GDM1 (cell line): ENCODE data around the gene CTAG1A.
"Not testable (repeated sequence)": the region's sequence is repeated elsewhere in the genome, so short reads cannot be mapped to it uniquely, and the experiment has no call there.

Source experiments
- DNase-seq: peaks from one replicate; lab custom pipeline; 2025; lab: John Stamatoyannopoulos, UW

Gene CTAG1A

DNA sequence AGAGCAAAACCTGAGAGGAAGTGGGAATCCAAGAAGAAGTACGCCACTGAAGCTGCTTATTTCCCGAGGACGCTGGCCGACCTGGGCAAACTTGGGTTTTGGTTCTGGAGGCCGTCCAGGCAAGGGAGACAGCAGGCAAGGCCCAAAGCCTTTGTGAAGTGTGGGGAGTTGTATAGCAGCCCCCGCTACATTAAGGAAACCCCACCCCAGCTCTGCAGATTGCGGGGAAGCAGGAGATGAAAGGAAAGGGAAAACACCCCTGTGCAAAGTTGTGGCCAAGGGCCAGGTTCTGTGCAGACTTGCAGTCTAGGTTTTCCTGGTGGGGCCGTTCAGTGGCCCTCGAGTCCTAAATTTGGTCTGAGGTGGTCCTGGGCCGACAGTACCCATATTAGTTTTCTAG is 11.9 kb upstream of the CTAG1A start:
- not testable (repeated sequence) for DNase-seq

DNA sequence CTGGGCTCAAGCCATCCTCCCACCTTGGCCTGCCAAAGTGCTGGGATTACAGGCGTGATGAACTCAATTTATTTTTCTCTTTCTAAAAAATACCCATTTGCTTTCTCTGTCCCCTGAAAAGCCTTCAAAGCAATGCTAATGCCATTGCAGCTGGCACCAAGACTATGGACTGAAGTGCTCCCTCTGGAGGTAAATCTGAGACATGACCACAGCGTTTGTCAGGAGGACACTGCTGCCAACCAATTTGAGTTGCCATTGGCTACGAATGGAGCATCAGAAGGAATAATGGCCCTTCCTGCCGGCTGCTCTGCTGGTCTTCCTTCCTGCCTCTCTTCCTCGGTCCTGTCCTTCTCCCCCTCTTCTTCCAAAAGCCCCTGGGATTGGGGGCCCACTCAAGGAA is 9.9 kb upstream of the CTAG1A start:
- not testable (repeated sequence) for DNase-seq

DNA sequence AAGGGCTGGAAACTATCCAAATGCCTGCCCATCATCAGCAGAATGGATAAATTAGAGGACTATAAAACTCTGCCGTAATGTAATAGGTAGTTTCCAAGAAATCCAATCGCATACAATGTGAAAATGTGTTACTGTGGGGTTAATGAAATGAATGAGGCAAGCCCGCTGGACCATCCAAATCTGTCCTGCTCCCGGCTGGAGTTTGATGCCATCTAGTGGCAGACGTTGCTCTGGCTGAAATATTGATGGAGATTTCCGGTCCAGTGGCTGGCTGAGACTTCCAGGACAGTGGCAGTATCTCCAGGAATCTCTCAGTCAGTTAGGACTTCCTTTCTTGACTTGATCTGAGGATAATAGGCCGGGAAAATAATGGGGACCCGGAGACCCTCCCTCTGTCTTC is 1.9 kb upstream of the CTAG1A start:
- not testable (repeated sequence) for DNase-seq

DNA sequence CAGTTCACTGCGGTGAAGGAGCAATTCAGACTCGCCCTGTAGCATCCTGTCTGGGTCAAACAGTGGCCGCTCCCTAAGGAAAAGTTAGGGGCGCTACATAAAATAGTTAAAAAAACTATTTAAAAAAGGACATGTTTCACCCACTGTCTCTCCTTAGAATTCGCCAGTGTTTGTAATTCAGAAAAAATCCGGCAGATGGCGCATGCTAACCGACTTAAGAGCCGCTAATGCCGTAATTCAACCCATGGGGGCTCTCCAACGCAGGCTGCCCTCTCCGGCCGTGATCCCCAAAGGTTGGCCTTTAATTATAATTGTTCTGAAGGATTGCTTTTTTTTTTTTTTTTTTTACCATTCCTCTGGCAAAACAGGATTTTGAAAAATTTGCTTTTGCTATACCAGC is 5.5 kb downstream of the CTAG1A start:
- DNase-seq: not testable (repeated sequence)

DNA sequence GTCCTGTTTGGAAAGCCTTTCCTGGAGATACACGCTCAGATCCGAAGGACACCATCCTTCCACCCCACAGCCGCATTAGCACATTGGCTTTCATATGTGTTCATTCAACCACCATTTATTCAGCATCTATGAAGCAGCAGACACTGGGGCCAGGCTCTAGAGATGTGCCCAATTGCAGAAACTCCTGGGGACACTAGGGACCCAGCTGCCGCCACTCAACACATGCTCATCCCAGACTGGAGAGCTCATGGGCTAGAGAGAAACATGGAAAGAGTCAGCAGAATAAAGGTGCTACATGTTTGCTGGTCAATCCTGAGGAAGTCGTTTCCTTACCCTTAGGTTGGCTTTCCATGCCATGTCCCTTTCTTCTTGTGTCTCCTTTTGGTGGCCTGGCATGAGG is 7.6 kb downstream of the CTAG1A start:
- DNase-seq: no peak

DNA sequence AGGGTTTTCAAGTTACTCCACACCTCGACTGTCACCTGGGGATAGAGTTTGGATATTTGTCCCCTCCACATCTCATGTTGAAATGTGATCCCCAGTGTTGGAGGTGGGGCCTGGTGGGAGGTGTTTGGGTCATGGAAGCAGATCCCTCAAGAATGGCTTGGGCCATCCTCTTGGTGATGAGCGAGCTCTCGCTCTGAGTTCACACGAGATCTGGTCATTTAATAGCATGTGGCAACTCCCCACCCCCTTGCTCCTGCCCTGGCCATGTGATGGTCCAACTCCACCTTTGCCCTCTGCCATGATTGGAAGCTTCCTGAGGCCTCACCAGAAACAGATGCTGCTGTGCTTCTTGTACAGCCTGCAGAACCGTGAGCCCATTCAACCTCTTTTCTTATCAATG is 8.3 kb downstream of the CTAG1A start:
- no peak for DNase-seq

DNA sequence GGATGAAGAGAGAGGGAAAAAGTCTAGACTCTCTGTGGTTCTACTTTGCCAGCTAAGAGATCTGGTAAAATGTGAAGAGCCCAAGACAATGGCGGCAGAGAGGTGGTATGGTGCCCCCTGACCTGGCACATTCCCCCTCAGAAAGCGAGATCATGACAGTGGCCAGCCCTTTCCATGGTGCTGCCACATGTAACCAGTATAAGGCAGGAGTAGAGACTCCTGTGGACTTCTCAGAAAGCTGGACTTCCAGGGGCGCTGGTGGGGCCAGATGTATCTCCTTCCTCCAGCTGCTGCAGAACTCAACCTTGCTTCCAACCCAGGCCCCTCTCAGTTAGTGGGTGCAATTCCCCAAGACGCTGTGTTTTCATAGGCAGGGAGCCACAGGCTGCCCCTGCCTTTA is 9.6 kb downstream of the CTAG1A start:
- DNase-seq: no peak

DNA sequence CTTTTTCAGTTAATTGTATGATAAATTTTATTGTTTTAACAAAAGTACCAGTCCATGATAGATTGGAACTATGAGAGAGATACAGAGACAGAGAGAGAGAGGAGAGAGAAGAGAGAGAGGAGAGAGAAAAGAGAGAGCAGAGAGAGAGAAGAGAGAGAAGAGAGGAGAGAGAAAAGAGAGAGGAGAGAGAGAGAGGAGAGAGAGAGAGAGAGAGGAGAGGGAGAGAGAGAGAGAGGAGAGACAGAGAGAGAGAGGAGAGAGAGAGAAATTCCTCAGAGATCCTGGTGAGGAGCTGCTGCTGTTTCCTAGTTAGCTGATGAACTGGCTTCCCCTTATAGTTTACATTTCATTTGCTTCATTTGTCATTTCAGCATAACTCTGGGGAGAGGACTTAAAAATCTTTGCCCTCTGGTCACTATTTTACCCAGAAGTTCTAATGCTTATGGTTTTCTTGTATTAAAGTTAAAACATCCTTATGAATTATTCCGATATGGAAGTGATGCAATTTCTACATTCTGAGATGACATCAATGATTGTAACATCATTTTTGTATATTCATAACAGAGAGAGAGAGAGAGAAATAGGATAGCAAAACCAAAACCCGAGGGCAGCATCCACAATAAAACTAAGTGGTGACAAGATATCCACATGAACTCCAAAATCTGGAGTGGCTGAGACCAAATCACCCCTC is 10.8 kb downstream of the CTAG1A start:
- no peak for DNase-seq

DNA sequence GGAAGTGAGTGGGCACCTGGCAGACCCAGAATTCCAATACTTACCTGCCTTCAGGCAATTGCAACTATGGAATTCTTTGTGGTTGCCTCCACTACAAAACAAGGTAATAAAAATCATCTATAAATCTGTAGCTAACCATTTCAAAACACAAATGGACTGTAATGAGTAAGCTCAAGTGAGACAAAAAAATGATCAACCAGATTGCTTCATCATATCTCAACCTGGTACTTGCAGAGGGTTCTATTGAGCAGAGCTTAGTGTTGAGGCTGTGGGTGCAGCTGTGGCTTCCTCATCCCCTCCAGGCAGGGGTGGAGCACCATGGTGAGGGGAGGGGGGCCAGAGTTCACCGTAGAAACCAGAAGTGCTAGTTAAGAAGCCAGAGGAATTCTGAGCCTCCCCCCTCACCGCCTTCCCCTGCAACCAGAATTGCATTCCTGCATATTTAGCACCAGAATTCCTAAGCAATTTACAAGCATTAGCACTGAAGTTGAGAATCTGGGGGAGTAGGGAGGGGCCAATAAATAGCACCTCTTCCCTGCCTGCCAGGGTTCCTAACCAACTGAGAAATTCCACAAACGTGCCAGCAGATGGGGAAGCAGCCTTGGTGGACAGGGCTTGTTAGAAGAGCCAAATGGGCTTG is 11.5 kb downstream of the CTAG1A start:
- peak; percentile 50 for DNase-seq

DNA sequence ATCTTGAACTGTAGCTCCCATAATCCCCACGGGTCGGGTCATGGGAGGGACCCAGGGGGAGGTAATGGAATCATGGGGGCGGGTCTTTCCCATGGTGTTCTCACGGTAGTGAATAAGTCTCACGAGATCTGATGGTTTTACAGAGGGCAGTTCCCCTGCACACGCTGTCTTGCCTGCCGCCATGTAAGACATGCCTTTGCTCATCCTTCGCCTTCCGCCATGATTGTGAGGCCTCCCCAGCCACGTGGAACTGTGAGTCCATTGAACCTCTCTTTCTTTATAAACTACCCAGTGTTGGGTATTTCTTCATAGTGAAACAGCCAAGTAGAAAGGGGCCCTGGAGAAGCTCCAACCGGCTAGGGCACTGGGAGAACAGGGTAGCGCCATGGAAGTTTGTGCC is 12.3 kb downstream of the CTAG1A start:
- DNase-seq: no peak

DNA sequence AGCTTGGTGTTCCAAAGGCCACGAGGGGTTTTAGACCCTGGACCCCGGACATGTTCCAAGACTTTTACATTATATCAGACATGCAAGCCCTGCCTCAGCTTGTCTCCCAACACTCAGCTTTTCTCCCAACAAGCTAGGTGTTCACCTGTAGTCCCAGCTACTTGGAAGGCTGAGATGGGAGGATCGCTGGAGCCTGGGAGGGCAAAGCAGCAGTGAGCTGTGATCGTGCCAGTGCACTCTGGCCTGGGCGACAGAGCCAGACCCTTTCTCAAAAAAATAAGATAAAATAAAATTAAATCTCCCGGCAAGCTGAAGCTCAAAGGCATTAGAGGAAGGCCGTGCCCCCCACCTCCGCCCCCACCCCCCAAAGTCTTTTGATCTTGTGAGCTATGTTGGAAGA is 13.7 kb downstream of the CTAG1A start:
- DNase-seq: no peak

DNA sequence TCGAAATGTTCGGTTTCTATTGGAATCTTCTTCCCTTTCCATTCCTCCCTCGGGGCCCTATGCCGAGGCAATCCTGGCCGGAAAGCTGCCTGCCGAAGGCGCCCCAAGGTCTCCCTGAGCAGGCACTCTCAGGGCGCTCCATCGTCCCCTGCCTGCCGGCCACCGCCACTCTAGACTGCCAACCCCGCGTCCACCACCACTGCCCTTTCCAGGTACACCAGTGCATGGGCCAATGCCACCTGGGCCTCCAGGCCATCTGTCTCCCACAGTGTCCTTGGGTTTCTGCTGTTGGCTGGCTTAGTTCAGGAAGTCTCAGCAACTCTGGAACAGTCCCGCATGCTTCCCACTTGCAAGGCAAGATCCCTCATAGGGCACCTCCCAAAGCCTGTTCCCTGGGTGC is 14.6 kb downstream of the CTAG1A start:
- DNase-seq: no peak

DNA sequence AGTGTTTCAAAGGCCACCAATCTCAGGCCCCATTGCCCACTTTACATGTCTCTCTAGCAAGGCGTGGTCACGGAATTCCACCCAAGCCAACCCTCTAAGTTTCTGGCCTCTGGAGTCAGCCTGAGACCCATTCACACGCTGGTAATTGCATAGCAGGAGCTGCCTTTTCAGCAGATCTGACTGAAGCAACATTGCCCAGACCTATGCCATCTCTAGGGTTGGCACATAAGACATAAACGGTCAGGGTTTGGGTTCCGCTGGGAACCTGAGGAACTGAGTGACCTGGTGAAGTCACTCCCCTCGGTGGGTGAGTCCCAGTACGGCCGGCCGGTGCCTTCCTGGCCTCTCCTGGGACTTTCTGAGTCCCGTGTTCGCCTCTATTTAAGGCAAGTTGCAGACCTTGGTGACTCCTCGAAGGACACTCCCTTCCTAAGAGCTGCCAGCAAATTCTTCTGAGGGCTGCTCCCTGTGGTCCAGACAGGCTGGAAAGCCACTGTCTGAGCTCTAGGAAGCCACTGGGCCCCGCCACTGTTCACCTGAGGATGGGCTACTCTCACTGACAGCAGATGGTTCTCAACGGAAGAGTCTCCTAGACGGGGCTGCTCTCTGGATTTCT is 15.9 kb downstream of the CTAG1A start:
- DNase-seq: no peak

DNA sequence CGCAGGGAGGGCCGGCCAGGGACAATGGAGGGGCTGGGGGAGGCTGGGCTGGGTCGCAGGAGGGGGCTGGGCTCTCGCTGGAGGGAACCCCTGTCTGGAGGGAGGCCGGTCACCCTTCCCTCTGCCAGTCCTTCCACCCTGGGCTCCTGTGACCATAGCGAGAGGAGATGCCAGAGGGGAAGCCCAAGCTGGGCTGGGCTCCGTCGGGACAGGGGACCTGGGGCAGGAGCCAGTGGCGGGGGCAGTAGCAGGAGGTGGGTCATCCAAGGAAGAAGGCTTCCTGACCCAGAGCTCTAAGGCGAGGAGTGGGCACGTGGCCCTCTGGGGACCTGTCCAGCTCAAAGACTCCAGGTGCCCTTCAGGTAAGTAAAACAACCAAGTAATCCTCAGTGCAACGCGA is 17.3 kb downstream of the CTAG1A start:
- DNase-seq: no peak

DNA sequence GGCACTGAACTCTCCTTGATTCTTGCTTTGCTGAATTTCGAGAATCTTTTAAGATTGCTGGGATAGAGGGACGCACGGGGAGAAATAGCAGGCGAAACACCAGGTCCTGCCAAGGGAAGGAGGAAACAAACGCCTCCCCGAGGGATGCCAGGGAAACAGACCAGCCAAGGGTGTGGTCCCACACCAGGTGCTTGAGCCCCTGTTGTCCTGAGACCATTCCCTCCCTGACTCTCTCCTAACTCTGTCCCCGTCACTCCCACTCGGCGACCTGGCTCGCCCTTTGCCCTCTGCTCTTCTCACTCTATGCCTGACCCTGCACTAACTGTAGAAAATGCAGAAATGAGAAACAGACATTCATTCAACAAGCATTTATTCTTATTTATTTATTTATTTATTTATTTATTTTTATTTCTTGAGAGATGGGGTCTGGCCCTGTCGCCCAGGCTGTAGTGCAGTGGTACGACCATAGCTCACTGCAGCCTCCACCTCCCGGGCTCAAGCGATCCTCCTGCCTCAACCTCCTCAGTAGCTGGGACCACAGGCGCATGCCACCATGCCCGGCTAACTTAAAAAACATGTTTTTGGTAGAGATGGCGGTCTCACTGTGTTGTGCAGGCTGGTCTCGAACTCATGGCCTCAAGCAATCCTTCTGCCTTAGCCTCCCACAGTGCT is 18.0 kb downstream of the CTAG1A start:
- no peak for DNase-seq

DNA sequence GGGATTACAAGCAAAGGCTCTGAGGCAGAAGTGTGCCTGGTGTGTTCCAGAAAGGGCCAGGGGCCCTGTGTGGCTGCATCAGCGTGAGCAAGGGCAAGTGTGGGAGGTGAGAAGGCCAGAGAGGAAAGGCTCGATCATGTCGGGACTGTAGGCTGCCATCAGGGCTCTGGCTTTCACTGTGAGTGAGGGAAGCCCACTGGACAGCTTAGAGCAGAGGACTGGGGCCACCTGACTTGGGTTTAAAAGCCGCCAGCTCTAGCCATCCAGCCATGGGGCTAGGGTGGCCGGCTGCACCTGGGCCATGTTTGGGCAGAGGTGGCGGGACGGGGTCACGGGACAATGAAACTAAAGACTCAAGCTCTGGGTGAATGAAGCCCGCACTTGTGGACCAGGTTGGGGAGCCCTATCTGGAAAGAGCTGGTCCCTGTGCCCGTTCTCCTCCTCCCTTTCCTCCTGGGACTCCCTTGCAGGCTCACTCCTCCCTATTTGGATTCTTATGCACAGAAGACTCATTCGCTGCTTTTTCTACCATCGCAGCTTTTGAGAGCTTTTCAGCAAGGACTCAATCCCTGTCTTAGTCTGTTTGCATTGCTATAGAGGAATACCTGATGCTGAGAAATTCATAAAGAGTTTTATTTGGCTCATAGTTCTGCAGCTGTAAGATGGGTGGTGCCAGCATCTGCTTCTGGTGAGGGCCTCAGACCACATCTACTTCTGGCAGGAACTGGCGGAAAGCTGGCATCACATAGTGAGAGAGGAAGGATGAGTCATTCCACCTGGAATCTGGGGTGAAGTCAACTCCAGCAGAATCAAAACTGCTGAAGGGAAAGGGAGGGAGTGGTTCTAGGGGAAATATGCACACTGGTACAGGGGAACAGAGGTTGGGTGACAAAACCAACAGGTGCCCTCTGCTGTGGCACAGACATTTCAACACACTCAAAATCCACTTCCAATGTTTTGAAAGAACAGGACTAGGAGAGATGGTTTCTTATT is 18.8 kb downstream of the CTAG1A start:
- DNase-seq: peak; percentile 49

DNA sequence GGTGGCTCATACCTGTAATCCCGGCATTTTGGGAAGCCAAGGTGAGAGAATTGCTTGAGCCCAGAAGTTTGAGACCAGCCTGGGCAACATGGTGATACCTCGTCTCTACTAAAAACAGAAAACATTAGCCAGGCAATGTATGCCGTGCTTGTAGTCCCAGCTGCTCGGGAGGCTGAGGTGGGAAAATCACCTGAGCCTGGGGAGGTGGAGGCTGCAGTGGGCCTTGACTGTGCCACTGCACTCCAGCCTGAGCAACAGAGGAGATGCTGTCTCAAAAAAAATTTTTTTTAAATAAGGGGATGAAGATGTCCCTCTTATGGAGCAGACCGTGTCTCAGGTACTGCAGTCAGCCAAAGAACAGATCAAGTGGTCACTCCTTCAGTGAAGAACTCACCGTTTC is 20.6 kb downstream of the CTAG1A start:
- no peak for DNase-seq

DNA sequence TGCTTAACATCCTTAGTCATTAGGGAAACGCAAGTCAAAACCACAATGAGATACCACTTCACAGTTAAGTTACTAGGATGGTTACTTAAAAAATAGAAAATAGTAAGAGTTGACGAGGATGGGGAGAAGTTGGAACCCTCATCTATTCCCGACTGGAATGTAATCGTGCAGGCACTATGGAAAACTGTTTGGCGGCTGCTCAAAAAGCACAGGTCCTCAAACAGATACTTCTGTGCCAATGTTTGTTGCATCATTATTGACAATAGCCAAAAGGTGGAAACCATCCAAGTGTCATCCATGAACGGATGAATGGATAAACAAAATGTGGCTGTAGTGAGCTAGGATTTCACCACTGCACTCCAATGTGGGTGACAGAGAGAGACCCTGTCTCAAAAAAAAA is 22.4 kb downstream of the CTAG1A start:
- no peak for DNase-seq

DNA sequence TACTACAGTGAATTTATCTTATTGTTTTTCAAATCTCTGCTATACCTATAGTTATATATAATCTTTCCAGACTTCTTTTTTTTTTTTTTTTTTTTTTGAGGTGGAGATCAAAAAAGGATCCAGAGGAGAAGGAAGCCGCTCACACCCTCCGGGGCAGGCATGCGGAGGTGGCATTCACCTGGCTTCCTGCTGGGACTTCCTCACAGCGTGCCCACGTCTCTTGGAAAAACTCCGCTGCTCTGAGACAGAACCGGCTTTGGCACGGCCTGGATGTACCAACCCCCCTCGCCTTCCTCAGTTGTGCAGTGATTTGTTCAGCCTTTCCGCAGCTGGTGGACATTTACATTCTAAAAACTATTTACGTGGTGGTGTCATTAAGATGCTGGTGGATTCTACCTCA is 23.0 kb downstream of the CTAG1A start:
- not testable (repeated sequence) for DNase-seq

DNA sequence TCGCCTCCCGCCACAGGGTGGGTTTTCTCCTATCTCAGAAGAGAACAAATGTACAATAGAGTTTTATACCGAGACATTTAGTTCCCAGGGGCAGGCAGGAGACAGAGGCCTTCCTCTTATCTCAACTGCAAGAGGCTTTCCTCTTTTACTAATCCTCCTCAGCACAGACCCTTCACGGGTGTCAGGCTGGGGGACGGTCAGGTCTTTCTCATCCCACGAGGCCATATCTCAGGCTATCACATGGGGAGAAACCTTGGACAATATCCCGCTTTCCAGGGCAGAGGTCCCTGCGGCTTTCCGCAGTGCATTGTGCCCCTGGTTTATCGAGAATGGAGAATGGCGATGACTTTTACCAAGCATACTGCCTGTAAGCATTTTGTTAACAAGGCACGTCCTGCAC is 23.9 kb downstream of the CTAG1A start:
- not testable (repeated sequence) for DNase-seq

DNA sequence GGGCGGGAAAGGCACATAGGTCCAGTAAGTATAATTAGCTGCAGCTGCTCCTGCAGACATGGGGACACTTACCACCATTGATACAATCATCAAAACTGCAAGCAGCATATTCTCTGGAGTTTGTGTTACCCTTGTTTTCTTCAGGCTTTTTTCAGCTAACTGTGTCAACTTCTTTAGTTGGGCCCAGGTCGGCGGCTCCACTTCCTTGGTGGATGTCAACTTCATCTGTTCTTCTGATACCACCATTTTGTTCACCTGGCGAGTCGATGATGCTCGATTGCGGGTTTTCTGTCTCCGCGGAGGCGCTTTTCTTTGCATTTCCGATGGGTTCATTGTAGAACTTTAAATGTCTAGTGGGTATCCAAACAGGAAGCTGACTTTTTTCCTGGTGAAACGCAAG is 26.2 kb downstream of the CTAG1A start:
- DNase-seq: not testable (repeated sequence)

DNA sequence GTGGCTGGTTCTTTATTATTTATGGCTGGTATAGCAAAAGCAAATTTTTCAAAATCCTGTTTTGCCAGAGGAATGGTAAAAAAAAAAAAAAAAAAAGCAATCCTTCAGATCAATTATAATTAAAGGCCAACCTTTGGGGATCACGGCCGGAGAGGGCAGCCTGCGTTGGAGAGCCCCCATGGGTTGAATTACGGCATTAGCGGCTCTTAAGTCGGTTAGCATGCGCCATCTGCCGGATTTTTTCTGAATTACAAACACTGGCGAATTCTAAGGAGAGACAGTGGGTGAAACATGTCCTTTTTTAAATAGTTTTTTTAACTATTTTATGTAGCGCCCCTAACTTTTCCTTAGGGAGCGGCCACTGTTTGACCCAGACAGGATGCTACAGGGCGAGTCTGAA is 28.7 kb downstream of the CTAG1A start:
- not testable (repeated sequence) for DNase-seq
